OCI-LY7 (cell line): ENCODE data around the gene CXCL5.

Experiments used
- EZH2phosphoT487 ChIP-seq: fragments of 200-600 bp; sonication (generic); IDR thresholded peaks from 2 replicates; pipeline ENCODE4 v1.6.1; 2018; ENCODE audit warnings: low read depth, borderline replicate concordance, mild to moderate bottlenecking, mixed run types, antibody characterized with exemption, low read length, moderate library complexity, mixed read lengths
- TF ChIP-seq, protein P1 (sequence below): fragments of 200-600 bp; sonication (generic); conservative IDR thresholded peaks from 2 replicates; pipeline ENCODE4 v1.5.1; 2014; ENCODE audit warnings: mild to moderate bottlenecking, antibody characterized with exemption, low read length, moderate library complexity, mixed read lengths

DNA sequence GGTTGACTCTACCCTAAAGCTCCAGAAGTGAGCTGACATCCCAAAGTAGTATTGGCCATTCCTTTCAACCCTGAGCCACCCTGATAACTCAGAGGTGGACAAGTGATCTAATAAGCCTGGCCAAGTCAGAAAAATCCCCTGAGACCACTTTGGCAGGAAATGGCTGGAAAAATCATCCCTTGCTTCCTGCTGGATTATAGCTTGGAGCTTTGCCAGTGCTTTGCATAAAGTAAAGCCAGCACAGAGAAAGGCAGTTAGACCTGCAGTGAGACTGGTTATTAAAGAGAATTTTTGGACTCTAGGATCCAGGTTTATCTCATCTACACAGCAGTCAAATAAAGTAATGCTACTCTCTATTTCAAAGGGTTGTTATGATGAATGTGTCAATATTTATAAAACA, 33.6 kb upstream of the CXCL5 start:
- no peak for TF ChIP-seq EZH2phosphoT487
- TF ChIP-seq, protein P1, sequence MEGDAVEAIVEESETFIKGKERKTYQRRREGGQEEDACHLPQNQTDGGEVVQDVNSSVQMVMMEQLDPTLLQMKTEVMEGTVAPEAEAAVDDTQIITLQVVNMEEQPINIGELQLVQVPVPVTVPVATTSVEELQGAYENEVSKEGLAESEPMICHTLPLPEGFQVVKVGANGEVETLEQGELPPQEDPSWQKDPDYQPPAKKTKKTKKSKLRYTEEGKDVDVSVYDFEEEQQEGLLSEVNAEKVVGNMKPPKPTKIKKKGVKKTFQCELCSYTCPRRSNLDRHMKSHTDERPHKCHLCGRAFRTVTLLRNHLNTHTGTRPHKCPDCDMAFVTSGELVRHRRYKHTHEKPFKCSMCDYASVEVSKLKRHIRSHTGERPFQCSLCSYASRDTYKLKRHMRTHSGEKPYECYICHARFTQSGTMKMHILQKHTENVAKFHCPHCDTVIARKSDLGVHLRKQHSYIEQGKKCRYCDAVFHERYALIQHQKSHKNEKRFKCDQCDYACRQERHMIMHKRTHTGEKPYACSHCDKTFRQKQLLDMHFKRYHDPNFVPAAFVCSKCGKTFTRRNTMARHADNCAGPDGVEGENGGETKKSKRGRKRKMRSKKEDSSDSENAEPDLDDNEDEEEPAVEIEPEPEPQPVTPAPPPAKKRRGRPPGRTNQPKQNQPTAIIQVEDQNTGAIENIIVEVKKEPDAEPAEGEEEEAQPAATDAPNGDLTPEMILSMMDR, result no peak
